ENCODE data around the gene MRGPRG.

The MRGPRG gene

DNA sequence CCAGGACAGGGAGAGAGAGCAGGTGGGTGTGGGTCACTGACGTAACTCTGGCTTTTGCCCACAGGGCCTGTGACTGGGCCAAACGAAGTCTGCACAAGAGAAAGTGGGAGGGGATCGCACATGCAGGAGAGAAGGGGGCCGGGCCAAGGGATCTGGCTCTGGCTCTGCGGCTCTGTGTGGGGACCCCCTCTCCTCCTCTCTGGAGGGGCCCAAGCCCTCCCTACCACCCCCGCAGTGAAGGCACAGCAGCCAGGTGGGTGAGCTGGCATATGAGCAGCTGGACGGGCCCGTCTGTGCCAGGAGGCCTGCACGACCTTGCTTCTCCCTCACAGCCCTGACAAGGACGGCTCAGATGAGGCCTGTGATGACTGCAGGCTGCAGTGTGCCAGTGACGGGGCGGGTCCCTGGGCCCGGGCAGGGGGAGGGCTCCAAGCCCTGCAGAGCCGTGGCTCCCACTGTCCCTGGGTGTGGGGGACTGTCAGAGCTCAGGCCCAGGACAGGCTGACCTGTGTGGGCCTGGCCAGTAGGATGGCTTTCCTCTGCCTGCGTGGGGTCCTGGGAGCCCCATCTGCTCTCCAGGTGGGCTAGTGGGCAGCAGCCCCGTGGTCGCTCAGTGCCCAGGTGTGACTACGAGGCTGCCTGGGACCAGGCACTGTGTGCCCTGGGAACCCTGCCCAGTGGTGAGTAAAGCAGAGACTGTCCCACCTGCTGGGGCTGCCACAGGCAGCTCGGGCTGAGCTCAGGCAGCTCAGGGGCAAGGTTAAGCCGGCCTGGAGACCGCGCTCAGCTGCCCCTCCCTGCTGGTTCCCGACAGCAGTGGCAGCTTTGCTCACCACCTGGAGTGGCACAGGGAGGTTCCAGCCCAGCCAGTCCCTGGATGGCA lies 22.2 kb downstream of the MRGPRG start:
- no peak overlapping the region for H3K27ac Mint-ChIP-seq
- DNase-seq (no peak), ATAC-seq (no peak)
- H3K4me3 Mint-ChIP-seq = no peak overlapping the region
- no peaks in the 10 kb centered on the region for H3K9me3 Mint-ChIP-seq
- H3K27me3 Mint-ChIP-seq = peaks cover 5% of the 10 kb centered on the region
- H3K36me3 Mint-ChIP-seq (ENCODE audit: low read depth) = no peaks in the 10 kb centered on the region
- no peaks in the 10 kb centered on the region for H3K4me1 Mint-ChIP-seq

DNA sequence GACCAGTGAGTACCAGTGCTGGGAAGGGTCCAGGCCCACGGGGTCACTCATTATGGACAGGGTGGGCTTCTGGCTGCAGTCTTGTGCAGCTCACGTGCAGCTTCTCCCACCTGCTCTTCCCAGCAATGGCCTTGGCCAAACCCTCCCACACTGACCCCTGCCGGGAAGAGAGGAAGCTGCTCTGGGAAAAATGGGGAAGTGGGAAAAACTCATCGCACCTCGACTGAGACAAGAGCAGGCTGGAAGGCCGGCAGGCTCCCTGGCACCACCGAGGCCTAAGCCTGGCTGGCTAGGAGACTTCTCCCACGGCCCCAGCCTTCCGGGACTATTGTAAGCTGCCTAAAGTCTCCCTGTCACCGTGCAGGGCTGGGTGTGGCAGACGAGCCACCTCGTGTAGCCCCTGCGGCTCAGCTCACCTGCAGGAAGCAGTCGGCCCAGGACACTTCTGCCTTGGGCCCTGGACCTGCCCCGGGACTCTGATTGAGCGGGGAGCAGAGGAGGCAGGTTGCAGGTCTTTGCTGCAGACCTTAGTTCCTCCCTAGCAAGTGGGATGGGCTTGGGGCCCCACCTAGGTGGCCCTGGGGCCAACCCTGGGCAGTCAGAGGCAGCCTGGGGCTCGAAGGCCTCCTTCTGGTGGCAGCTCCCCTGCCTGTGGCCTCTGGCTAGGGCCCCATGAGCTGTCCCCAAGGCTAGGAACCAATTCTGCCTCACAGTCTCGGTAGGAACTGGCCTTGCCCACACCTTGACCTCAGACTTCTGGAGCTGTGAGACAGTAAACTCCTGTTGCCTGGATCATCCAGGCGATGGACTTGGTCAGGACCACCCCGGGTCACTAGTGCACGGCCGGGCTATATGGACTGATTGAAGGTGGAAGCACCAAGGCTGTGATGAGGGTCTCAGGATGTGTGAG lies 23.1 kb downstream of the MRGPRG start:
- Mint-ChIP-seq H3K36me3 (ENCODE audit: low read depth) (no peaks in the 10 kb centered on the region), H3K9me3 (no peaks in the 10 kb centered on the region), H3K4me3 (no peak overlapping the region), H3K27ac (no peak overlapping the region), H3K4me1 (no peaks in the 10 kb centered on the region), H3K27me3 (peaks cover 5% of the 10 kb centered on the region)
- no peak for DNase-seq
- no peak for ATAC-seq

DNA sequence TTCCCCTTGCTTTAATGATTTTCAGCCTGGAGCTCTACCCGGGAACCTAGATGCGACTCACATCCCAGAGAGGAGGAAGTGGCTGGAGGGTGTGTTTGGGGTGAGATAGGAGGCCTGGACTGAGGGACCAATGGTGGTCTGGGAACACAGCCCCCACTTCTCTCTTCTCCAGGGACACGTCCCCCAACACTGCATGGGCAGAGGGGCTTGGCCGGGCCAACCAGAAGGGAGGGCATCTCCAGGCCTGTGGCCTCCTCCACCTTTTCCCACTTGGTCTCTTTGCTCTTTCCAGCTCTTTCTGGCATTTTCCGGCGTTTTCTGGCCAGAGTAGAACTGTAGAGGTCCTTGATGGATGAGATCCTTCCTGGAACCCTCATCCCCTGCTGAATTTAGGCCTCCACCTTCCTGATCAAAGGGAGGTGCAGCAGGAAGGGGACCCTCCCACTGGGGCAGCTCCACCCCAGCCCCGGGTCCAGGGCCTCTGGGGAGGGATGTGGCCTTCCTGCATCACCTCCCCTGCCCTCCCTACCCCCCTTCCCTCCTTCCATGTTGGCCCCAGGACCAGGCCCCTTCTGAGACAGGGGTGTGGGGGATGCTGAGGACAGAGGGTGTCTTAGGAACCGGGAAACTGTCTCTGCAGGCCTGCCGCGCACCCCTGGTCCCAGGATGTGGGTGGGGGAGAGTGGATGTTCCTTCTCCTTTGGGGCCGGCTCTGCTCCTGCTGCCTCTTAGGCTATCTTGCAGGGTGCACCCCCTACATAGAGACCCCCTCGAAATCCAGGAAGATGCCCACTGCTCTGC lies 24.4 kb downstream of the MRGPRG start:
- Mint-ChIP-seq H3K27me3 (peaks cover 4% of the 10 kb centered on the region), H3K9me3 (no peaks in the 10 kb centered on the region), H3K4me1 (no peaks in the 10 kb centered on the region), H3K27ac (no peak overlapping the region), H3K36me3 (ENCODE audit: low read depth) (no peaks in the 10 kb centered on the region), H3K4me3 (no peak overlapping the region)
- no peak for ATAC-seq
- no peak for DNase-seq

DNA sequence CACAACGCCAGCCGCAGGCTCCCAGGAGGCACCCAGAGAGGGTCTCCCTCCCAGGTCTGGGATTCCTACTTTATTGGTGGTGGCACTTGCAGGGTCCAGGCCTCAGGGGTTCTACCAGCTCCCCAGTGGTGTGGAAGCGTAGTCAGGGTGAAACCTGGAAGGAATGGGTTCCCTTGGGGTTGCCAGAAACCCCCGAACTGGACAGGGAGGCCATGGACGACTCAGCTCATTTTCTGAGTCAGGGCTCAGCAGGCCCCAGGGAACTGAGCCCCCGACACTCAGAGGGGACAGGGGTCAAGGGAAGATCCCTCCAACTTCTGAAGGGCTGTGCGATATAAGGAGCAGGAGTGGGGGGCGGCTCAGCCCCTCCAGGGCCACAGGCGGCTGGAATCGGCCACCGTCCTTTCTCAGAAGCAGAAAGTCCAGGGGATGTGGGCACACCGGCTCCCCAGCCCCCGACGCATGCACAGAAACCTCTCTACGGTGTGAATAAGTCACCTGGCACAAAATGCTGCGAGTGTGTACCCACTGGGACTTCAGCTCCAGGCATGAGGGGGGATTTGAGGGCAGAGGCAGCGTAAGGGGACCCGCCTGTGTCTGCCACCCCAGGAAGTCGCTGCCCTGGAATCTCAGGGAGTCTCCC lies 25.1 kb downstream of the MRGPRG start:
- no peak overlapping the region for H3K27ac Mint-ChIP-seq

DNA sequence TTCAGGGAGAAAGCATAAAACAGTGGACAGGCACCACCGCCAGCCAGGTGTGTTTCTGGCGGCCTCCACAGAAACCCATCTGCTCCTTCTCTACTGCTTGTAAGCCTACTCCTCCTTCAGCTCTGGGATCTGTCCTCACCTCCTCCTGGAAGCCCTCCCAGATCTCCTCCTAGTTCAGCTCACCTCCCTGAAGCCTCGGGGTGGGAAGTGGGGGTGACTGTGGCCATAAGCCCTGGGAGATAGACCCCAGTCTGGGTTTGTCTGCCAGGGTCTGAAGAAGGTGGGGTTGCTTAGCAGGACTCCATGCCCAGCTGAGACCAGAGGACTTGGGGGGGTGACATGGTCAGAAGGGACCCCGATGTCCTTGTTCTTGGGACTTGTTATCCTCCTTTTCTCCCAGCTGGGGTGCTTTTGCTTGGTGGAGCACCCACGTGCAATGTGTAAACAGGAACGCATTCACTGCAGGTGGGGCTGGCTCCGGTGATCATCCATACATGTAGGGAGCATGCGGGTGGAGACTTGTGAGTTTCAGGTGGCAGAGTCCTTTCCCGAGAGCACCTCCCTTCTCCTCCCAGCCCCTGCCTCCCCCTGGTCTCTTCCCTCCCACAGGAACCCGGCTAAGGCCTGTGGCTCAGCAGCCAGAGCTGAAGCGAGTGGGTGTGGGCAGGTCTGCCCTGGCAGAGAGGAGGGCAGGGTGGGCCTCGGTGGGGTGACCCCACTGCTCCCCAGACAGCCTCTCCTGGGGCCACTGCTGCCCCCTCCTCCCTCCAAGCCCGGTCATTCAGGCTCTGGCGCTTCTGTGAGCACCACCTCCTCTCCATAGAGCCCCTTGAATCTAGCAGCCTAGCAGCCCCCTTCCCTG lies 25.9 kb downstream of the MRGPRG start:
- no peak overlapping the region for H3K4me3 Mint-ChIP-seq
- no peaks in the 10 kb centered on the region for H3K36me3 Mint-ChIP-seq (ENCODE audit: low read depth)
- ATAC-seq (no peak), DNase-seq (no peak)
- H3K9me3 Mint-ChIP-seq = no peaks in the 10 kb centered on the region
- no peaks in the 10 kb centered on the region for H3K27me3 Mint-ChIP-seq
- no peaks in the 10 kb centered on the region for H3K4me1 Mint-ChIP-seq
- H3K27ac Mint-ChIP-seq = no peak overlapping the region

More for the DNA sequence above, 25.1 kb downstream of the MRGPRG start:
- ATAC-seq (no peak), DNase-seq (no peak)
- Mint-ChIP-seq H3K27me3 (peaks cover 2% of the 10 kb centered on the region), H3K4me1 (no peaks in the 10 kb centered on the region), H3K4me3 (no peak overlapping the region), H3K9me3 (no peaks in the 10 kb centered on the region), H3K36me3 (ENCODE audit: low read depth) (no peaks in the 10 kb centered on the region)

DNA sequence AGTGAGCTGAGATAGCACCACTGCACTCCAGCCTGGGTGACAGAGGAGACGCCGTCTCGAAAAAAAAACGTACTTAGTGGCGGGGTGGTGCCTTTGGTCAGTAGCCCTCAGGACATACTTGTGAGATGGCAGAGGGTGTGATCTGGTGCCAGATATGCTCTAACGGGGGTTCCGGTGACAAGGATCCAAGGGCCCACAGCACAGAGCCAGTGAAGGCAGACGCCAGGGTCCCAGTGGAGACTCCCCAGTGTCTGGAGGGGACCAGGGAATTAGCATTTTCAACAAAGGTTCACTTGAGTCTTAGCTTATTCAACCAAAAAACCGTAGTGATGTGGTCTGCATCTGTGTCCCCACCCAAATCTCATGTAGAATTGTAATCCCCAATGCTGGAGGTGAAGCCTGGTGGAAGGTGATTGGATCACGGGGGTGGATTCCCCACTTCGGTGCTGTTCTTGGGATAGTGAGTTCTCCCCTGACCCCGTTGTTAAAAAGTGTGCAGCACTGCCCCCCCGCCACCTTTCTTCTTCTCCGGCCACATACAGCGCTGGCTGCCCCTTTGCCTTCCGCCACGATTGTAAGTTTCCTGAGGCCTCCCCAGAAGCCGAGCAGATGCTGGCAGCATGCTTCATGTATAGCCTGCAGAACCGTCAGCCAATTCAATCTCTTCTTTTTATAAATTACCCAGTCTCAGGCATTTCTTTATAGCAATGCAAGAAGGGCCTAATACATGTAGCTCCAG lies 26.9 kb downstream of the MRGPRG start:
- ATAC-seq (no peak), DNase-seq (no peak)

DNA sequence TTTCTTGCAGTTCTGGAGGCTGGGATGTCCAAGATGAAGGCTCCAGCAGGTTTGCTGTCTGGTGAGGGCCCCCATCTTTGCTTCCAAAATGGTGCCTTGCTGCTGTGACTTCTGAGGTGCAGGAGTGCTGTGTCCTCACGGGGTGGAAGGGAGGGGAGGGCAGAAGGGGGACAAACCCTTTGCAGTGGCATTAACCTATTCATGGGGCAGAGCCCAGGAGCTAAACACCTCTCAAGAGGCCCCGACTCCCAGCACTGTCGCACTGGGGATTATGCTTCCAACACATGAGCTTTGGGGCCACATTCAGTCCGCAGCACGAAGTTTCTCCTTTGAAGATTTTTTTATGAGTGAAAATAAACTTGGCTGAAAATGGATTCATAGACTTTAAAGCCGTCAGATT lies 28.0 kb downstream of the MRGPRG start:
- Mint-ChIP-seq H3K27me3 (no peaks in the 10 kb centered on the region), H3K9me3 (no peaks in the 10 kb centered on the region), H3K27ac (no peak overlapping the region), H3K4me3 (no peak overlapping the region), H3K4me1 (no peaks in the 10 kb centered on the region), H3K36me3 (ENCODE audit: low read depth) (no peaks in the 10 kb centered on the region)
- no peak for DNase-seq
- no peak for ATAC-seq

More for the DNA sequence above, 26.9 kb downstream of the MRGPRG start:
- H3K4me1 Mint-ChIP-seq = no peaks in the 10 kb centered on the region
- no peaks in the 10 kb centered on the region for H3K9me3 Mint-ChIP-seq
- H3K27ac Mint-ChIP-seq = no peak overlapping the region
- H3K36me3 Mint-ChIP-seq (ENCODE audit: low read depth) = no peaks in the 10 kb centered on the region
- no peaks in the 10 kb centered on the region for H3K27me3 Mint-ChIP-seq
- H3K4me3 Mint-ChIP-seq = no peak overlapping the region

DNA sequence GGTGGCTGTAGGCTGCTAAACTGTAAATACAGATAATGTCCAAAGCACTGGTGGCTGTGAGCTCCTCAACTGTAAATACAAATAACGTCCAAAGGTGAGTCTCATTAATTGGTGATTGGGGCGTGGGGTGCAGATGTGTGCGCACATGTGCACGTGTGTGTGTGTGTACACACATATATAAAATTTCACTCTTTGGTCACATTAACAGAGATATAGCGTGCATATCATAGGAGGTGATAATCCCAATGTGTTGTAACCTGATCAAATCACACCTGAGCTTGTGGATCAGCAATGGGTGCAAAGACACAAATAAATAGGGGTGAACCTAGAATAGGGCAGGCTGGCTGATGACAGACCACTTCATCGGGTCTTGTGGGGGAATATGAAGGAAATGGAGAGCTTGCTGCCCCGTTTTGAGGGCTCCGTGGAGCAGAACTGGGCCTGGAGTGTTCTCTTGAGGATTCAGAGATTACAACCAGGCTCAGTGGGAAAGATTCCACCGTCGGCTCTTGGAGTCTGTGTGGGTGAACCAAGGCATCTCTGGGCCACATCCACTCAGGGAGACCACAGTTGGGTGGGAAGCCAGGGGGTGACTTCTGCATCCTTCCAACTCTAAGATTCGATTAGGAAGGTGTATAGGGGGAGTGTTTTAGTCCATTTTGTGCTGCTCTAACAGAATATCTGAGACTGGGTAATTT lies 28.6 kb downstream of the MRGPRG start:
- H3K4me3 Mint-ChIP-seq = no peak overlapping the region

DNA sequence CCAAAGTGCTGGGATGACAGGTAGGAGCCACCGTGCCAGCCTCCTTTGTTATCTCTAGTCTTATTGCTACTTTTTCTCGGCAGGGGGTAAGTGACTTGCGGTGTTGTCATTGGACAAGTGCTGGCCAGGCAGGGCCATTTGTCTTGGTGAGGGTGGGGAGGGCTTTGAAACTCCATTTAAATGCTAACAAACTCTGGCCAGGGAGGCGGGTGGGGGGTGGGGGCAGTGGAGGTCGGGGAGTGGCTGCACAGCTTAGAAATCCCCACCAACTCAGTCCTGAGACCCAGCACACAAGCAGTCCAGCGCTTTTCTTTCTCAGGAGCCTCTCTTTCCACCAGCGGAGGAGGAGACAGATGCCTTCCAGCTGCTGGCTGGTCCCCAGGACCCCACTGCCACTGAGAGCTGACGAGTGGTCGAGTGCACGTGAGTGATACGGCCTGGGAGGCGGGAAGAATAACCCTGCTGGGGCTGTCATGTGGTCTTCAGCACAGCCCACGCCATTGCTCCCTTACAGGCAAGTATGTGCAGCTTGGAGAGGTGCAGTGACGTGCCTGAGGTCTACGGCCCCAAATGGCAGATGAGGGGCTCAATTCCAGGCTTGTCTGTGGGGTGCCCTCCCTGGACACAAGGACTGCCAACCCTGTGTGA lies 29.3 kb downstream of the MRGPRG start:
- H3K9me3 Mint-ChIP-seq = no peaks in the 10 kb centered on the region
- H3K27ac Mint-ChIP-seq = no peak overlapping the region
- H3K36me3 Mint-ChIP-seq (ENCODE audit: low read depth) = no peaks in the 10 kb centered on the region
- H3K4me3 Mint-ChIP-seq = no peak overlapping the region
- no peak for ATAC-seq
- H3K27me3 Mint-ChIP-seq = no peaks in the 10 kb centered on the region
- DNase-seq = no peak
- H3K4me1 Mint-ChIP-seq = no peaks in the 10 kb centered on the region

More for the DNA sequence above, 28.6 kb downstream of the MRGPRG start:
- no peaks in the 10 kb centered on the region for H3K4me1 Mint-ChIP-seq
- no peaks in the 10 kb centered on the region for H3K27me3 Mint-ChIP-seq
- ATAC-seq (no peak), DNase-seq (no peak)
- no peaks in the 10 kb centered on the region for H3K9me3 Mint-ChIP-seq
- H3K36me3 Mint-ChIP-seq (ENCODE audit: low read depth) = no peaks in the 10 kb centered on the region
- no peak overlapping the region for H3K27ac Mint-ChIP-seq

DNA sequence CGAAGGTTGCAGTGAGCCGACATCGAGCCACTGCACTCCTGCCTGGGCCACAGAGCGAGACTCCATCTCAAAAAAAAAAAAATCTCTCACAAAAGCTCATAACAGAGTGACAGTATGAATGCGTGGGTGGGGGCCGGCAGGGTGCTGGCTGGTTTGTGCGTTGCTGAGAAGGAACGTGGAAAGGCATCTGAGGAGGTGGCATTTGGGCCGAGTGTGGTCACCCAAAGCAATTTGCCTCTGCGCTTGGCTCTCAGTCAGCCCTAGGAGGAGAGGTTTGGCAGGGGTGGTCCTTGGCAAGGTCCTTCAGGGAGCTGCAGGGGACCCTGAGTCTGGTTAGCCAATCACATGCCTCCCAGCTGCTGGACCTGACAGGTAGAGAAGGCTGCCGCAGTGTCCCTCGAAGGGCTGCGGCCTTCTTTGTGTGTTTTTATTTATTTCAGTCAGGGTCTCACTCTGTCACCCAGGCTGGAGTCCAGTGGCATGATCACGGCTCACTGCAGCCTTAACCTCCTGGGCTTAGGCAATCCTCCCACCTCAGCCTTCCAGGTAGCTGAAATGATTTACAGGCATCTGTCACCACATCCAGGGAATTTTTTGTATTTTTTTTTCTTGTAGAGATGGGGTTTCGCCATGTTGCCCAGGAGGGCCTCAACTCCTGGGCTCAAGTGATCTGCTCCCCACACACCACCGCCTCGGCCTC lies 30.0 kb downstream of the MRGPRG start:
- Mint-ChIP-seq H3K4me1 (no peaks in the 10 kb centered on the region), H3K4me3 (no peak overlapping the region), H3K27ac (no peak overlapping the region), H3K27me3 (no peaks in the 10 kb centered on the region), H3K36me3 (ENCODE audit: low read depth) (no peaks in the 10 kb centered on the region), H3K9me3 (no peaks in the 10 kb centered on the region)
- DNase-seq = no peak
- ATAC-seq = no peak

DNA sequence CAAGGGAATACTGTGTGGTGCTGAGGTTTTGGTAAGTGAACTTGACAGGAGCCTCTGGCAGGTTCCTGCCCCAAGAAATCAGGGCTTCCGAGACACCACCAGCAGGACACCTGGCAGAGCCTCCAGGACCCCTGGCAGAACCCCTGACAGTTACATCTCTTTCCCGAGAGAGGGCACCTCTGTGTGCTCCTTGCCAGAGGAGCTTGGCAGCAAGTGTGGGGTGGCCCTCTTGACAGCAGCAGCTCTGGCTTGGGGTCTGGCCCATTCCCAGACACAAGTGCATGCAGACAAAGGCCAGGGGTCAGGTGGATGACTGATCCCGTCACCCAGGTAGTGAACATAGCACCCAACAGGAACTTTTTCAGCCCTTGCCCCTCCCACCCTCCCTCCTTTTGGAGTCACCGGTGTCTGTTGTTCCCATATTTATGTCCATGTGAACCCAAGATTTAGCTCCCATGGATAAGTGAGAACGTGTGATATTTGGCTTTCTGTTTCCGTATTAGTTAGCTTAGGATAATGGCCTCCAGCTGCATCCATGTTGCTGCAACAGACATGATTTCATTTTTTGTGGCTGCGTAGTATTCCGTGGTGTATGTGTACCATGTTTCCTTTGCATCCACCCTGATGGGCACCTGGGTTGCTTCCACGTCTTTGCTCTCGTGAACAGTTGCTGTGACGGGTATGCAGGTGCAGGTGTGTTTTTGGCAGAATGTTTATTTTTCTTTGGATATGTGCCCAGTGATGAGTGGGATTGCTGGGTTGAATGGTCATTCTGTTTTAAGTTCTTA lies 32.3 kb downstream of the MRGPRG start:
- Mint-ChIP-seq H3K9me3 (no peaks in the 10 kb centered on the region), H3K36me3 (ENCODE audit: low read depth) (no peaks in the 10 kb centered on the region), H3K27me3 (no peaks in the 10 kb centered on the region), H3K4me1 (no peaks in the 10 kb centered on the region), H3K4me3 (no peak overlapping the region), H3K27ac (no peak overlapping the region)
- ATAC-seq = no peak
- DNase-seq = no peak
